ENCODE measurements around the gene LRCOL1. TPM values are rescaled to one million over a fixed set of nuclear protein-coding genes. Genes with fewer than 3 reads are reported as not detected.

Gene LRCOL1
- total RNA-seq, 1 experiment from 2014 or later: not detected

- no peaks in the 10 kb centered on the region for H3K9me3 ChIP-seq (ENCODE audit: control insufficient read depth, insufficient read depth, low read depth, low read length)
- ATAC-seq: no peak
- DNase-seq (ENCODE audit: low read depth, low spot score): no peak
- BruUV-seq (replicated peaks): no TSS peak
- H3K36me3 ChIP-seq (ENCODE audit: control insufficient read depth, insufficient read depth, low read length): no peaks in the 10 kb centered on the region
- H3K4me1 ChIP-seq (ENCODE audit: control insufficient read depth, insufficient read depth, low read length): no peaks in the 10 kb centered on the region; the same call in 1 of the 2 replicates
- ChIA-PET CTCF (no interaction called here), POLR2A (no interaction called here)
- H3K27ac ChIP-seq (ENCODE audit: low read length): no peak overlapping the region
- in situ Hi-C loops (cut with HindIII; ENCODE audit: low pct_unique_long_range_greater_than_20kb, low sequenced_read_pairs): no loop called here
- H3K27me3 ChIP-seq (ENCODE audit: control insufficient read depth, insufficient read depth, low read length): no peaks in the 10 kb centered on the region
- no peak overlapping the region for H3K4me3 ChIP-seq (ENCODE audit: low read depth in 2 of 2, low read length in 2 of 2)
- TF ChIP-seq SIN3A (IDR thresholded peaks at IDR 0.05; ENCODE audit: borderline replicate concordance, insufficient read depth, low read depth, low read length): no peak
- no peak for TF ChIP-seq TCF7L2 (IDR thresholded peaks at IDR 0.05; ENCODE audit: low read depth, low read length)
- TF ChIP-seq CTCF (IDR thresholded peaks at IDR 0.05): no peak
- no peak for TF ChIP-seq REST (IDR thresholded peaks at IDR 0.05; ENCODE audit: insufficient read depth in 1 of 2, low read depth in 2 of 2, low read length in 1 of 2)
- TF ChIP-seq POLR2AphosphoS5 (IDR thresholded peaks at IDR 0.05; ENCODE audit: low read depth, low read length): no peak
- intact Hi-C loops (cut with micrococcal nuclease; ENCODE audit: unreplicated experiment): no loop called here
These were observed 21.3 kb downstream of the LRCOL1 start for GRCh38 chr12:132588821-132589669.

GRCh38 chr12:132588319-132588718, 22.1 kb downstream of the LRCOL1 start:
- no peaks in the 10 kb centered on the region for H3K9me3 ChIP-seq (ENCODE audit: control insufficient read depth, insufficient read depth, low read depth, low read length)
- DNase-seq (ENCODE audit: low read depth, low spot score) (no peak), ATAC-seq (no peak)
- TF ChIP-seq SIN3A (IDR thresholded peaks at IDR 0.05; ENCODE audit: borderline replicate concordance, insufficient read depth, low read depth, low read length): no peak
- TF ChIP-seq POLR2AphosphoS5 (IDR thresholded peaks at IDR 0.05; ENCODE audit: low read depth, low read length): no peak
- no peak for TF ChIP-seq REST (IDR thresholded peaks at IDR 0.05; ENCODE audit: insufficient read depth in 1 of 2, low read depth in 2 of 2, low read length in 1 of 2)
- no peak for TF ChIP-seq TCF7L2 (IDR thresholded peaks at IDR 0.05; ENCODE audit: low read depth, low read length)
- no peak for TF ChIP-seq CTCF (IDR thresholded peaks at IDR 0.05)
- CTCF ChIA-PET: no interaction called here
- H3K27me3 ChIP-seq (ENCODE audit: control insufficient read depth, insufficient read depth, low read length): no peaks in the 10 kb centered on the region
- in situ Hi-C loops (cut with HindIII; ENCODE audit: low pct_unique_long_range_greater_than_20kb, low sequenced_read_pairs) (no loop called here), intact Hi-C loops (cut with micrococcal nuclease; ENCODE audit: unreplicated experiment) (no loop called here)
- H3K4me3 ChIP-seq (ENCODE audit: low read depth in 2 of 2, low read length in 2 of 2): no peak overlapping the region
- no peaks in the 10 kb centered on the region for H3K36me3 ChIP-seq (ENCODE audit: control insufficient read depth, insufficient read depth, low read length)
- no peaks in the 10 kb centered on the region; the same call in 1 of the 2 replicates for H3K4me1 ChIP-seq (ENCODE audit: control insufficient read depth, insufficient read depth, low read length)
- H3K27ac ChIP-seq (ENCODE audit: low read length): no peak overlapping the region
- POLR2A ChIA-PET: no interaction called here
- BruUV-seq (replicated peaks): no TSS peak

Measured in Panc1 (cell line).